Liver (tissue), 3 donors: ENCODE measurements around the gene OSGIN1.

Source experiments
- ATF3 ChIP-seq: IDR thresholded peaks from 2 replicates; pipeline ENCODE4 v1.6.1; 2016; ENCODE audit warnings: antibody characterized with exemption
- EGR1 ChIP-seq, 2 donors: IDR thresholded peaks; 2 replicates each; pipeline ENCODE4 v1.6.1; 2016 to 2018; ENCODE audit warnings: antibody characterized with exemption in 2 of 2, low read depth in 2 of 2
- FOXA1 ChIP-seq: IDR thresholded peaks from 2 replicates; pipeline ENCODE4 v1.6.1; 2016; ENCODE audit warnings: antibody characterized with exemption
- JUND ChIP-seq, 2 donors: IDR thresholded peaks; 2 replicates each; pipeline ENCODE4 v1.6.1; 2016; ENCODE audit warnings: antibody characterized with exemption in 2 of 2
- MAX ChIP-seq: IDR thresholded peaks from 2 replicates; pipeline ENCODE4 v1.6.1; 2016; ENCODE audit warnings: antibody characterized with exemption
- RAD21 ChIP-seq, 2 donors: IDR thresholded peaks; 2 replicates each; pipeline ENCODE4 v1.6.1; 2016; ENCODE audit warnings: antibody characterized with exemption in 2 of 2, mild to moderate bottlenecking in 2 of 2
- RXRA ChIP-seq, 2 donors: IDR thresholded peaks; 2 replicates each; pipeline ENCODE4 v1.6.1; 2017 to 2018; ENCODE audit warnings: antibody characterized with exemption in 2 of 2, mild to moderate bottlenecking in 1 of 2
- TAF1 ChIP-seq: conservative IDR thresholded peaks from 2 replicates; pipeline ENCODE4 v1.6.1; 2016; ENCODE audit warnings: antibody characterized with exemption, mild to moderate bottlenecking
- YY1 ChIP-seq: IDR thresholded peaks from 2 replicates; pipeline ENCODE4 v1.6.1; 2016; ENCODE audit warnings: antibody characterized with exemption, mild to moderate bottlenecking
- TF ChIP-seq, protein P1 (sequence below): IDR thresholded peaks from 2 replicates; pipeline ENCODE4 v1.6.1; 2016; ENCODE audit warnings: antibody characterized with exemption, mild to moderate bottlenecking
- TF ChIP-seq, protein P2 (sequence below): fragments of 150-350 bp; IDR thresholded peaks from 2 replicates; pipeline ENCODE4 v1.5.1; 2017; ENCODE audit warnings: improper control_type of control experiment, low read depth, low read length; ENCODE audit not compliant: missing input control
- donor health status: healthy.
- donor health status: healthy.

- TF ChIP-seq, protein P1, sequence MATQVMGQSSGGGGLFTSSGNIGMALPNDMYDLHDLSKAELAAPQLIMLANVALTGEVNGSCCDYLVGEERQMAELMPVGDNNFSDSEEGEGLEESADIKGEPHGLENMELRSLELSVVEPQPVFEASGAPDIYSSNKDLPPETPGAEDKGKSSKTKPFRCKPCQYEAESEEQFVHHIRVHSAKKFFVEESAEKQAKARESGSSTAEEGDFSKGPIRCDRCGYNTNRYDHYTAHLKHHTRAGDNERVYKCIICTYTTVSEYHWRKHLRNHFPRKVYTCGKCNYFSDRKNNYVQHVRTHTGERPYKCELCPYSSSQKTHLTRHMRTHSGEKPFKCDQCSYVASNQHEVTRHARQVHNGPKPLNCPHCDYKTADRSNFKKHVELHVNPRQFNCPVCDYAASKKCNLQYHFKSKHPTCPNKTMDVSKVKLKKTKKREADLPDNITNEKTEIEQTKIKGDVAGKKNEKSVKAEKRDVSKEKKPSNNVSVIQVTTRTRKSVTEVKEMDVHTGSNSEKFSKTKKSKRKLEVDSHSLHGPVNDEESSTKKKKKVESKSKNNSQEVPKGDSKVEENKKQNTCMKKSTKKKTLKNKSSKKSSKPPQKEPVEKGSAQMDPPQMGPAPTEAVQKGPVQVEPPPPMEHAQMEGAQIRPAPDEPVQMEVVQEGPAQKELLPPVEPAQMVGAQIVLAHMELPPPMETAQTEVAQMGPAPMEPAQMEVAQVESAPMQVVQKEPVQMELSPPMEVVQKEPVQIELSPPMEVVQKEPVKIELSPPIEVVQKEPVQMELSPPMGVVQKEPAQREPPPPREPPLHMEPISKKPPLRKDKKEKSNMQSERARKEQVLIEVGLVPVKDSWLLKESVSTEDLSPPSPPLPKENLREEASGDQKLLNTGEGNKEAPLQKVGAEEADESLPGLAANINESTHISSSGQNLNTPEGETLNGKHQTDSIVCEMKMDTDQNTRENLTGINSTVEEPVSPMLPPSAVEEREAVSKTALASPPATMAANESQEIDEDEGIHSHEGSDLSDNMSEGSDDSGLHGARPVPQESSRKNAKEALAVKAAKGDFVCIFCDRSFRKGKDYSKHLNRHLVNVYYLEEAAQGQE, result no peak
- TF ChIP-seq, protein P2, sequence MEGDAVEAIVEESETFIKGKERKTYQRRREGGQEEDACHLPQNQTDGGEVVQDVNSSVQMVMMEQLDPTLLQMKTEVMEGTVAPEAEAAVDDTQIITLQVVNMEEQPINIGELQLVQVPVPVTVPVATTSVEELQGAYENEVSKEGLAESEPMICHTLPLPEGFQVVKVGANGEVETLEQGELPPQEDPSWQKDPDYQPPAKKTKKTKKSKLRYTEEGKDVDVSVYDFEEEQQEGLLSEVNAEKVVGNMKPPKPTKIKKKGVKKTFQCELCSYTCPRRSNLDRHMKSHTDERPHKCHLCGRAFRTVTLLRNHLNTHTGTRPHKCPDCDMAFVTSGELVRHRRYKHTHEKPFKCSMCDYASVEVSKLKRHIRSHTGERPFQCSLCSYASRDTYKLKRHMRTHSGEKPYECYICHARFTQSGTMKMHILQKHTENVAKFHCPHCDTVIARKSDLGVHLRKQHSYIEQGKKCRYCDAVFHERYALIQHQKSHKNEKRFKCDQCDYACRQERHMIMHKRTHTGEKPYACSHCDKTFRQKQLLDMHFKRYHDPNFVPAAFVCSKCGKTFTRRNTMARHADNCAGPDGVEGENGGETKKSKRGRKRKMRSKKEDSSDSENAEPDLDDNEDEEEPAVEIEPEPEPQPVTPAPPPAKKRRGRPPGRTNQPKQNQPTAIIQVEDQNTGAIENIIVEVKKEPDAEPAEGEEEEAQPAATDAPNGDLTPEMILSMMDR, result no peak
- TF ChIP-seq EGR1 (IDR thresholded peaks at IDR 0.05; ENCODE audit: low read depth in 2 of 2) (no peak), YY1 (no peak), ATF3 (no peak), RXRA (IDR thresholded peaks at IDR 0.05) (no peak), JUND (IDR thresholded peaks at IDR 0.05) (no peak), TAF1 (no peak), FOXA1 (no peak), MAX (no peak), RAD21 (IDR thresholded peaks at IDR 0.05) (no peak)
These were observed 10.5 kb downstream of the OSGIN1 start for GRCh38 chr16:83963277-83964119.
